ENCODE measurements around the gene WDR19. TPM values are rescaled to one million over a fixed set of nuclear protein-coding genes. Genes with fewer than 3 reads are reported as not detected.

WDR19 gene
- total and polyA plus RNA-seq, 3 experiments from 2014 or later, result 3.4 to 16.5 (median 15.7) TPM

DNA sequence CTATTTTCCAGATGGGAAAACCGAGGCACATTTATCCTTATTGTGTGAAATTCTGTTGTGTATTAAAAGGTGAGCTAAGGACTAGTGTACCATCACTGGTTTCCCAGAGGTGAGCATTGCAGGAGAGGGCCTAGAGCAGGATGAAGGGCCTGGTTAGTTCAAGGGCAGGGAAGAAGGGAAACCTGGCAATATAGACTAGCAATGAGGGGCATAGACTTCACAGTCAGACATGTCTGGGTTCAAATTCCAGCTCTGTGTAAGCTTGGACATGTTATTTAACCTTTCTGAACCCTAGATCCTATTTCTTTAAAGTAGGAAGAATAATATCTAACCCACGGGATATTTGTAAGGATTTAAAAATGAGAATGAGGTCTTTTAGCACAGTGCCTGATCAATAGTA lies 50.8 kb downstream of the WDR19 start:
- no peak overlapping the region for H3K27ac ChIP-seq (ENCODE audit: low read depth, low read length)
- no peaks in the 10 kb centered on the region for H3K27me3 Mint-ChIP-seq
- ChIA-PET POLR2A (no interaction called here), CTCF (no interaction called here)
- no peak overlapping the region for H3K27ac Mint-ChIP-seq
- H3K4me3 ChIP-seq (ENCODE audit: low read length), result no peak overlapping the region
- no peaks in the 10 kb centered on the region for H3K27me3 ChIP-seq (ENCODE audit: insufficient read depth, low read length, poor library complexity, severe bottlenecking)
- DNase-seq, result no peak
- no peaks in the 10 kb centered on the region for H3K4me1 ChIP-seq (ENCODE audit: insufficient read depth, low read length)
- no peaks in the 10 kb centered on the region for H3K4me1 Mint-ChIP-seq
- no peaks in the 10 kb centered on the region for H3K9me3 Mint-ChIP-seq
- peaks cover 15 to 42% (median 22%) of the 10 kb centered on the region in 3 donors for H3K36me3 Mint-ChIP-seq
- H3K36me3 ChIP-seq (ENCODE audit: insufficient read depth, low read length), result no peaks in the 10 kb centered on the region
- H3K9me3 ChIP-seq (ENCODE audit: low read length), result no peaks in the 10 kb centered on the region
- H3K4me3 Mint-ChIP-seq, result no peak overlapping the region

DNA sequence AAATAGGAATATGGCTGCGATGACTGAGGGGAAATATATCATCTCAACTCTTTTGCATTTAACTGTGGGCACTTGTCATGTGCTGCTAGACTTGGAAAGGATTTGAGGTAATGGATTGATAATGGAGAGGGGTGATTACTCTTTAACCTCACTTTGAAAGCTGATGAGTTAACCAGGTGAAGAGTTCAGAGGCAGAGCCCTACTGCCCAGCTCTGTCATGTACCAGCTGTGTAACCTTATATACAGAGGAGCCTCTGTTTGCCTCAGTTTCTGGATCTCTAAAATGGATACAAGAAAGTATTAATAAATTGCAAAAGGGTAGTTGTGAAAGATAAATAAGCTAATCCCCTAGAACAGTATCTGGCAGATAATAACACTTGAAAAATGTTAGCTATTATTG lies 51.5 kb downstream of the WDR19 start:
- no peaks in the 10 kb centered on the region for H3K36me3 ChIP-seq (ENCODE audit: insufficient read depth, low read length)

DNA sequence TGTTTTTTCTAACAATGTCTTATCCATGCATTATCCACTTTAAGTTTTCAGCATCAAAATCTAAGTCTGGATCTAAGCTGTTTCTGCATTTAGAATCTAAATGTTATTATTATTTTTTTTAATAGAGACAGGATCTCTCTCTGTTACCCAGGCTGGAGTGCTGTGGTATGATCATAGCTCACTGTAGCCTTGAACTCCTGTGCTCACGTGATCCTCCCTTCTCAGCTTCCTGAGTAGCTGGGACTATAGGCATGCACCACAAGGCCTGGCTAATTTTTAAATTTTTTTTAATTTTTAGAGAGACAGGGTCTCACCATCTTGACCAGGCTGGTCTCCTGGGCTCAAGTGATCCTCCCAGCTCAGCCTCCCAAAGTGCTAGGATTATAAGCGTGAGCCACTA lies 52.7 kb downstream of the WDR19 start:
- Mint-ChIP-seq H3K9me3 (no peaks in the 10 kb centered on the region), H3K4me3 (no peak overlapping the region), H3K4me1 (no peaks in the 10 kb centered on the region), H3K27me3 (no peaks in the 10 kb centered on the region), H3K27ac (no peak overlapping the region), H3K36me3 (peaks cover 7 to 34% (median 13%) of the 10 kb centered on the region in 3 donors)
- no peaks in the 10 kb centered on the region for H3K27me3 ChIP-seq (ENCODE audit: insufficient read depth, low read length, poor library complexity, severe bottlenecking)
- no peak for DNase-seq
- H3K36me3 ChIP-seq (ENCODE audit: insufficient read depth, low read length), result no peaks in the 10 kb centered on the region
- CTCF ChIA-PET, result no interaction called here
- POLR2A ChIA-PET, result interaction anchor here (0.6 kb wide), 1 partner anchor 15 kb away, joined by 8 read pairs; no protein-coding TSS in a partner anchor
- no peak overlapping the region for H3K4me3 ChIP-seq (ENCODE audit: low read length)
- H3K9me3 ChIP-seq (ENCODE audit: low read length), result no peaks in the 10 kb centered on the region
- H3K4me1 ChIP-seq (ENCODE audit: insufficient read depth, low read length), result no peaks in the 10 kb centered on the region
- H3K27ac ChIP-seq (ENCODE audit: low read depth, low read length), result no peak overlapping the region

More for the DNA sequence above, 51.5 kb downstream of the WDR19 start:
- Histone ChIP-seq H3K27me3 (ENCODE audit: insufficient read depth, low read length, poor library complexity, severe bottlenecking) (no peaks in the 10 kb centered on the region), H3K27ac (ENCODE audit: low read depth, low read length) (no peak overlapping the region), H3K9me3 (ENCODE audit: low read length) (no peaks in the 10 kb centered on the region), H3K4me1 (ENCODE audit: insufficient read depth, low read length) (no peaks in the 10 kb centered on the region), H3K4me3 (ENCODE audit: low read length) (no peak overlapping the region)
- H3K36me3 Mint-ChIP-seq, result peaks cover 14 to 38% (median 18%) of the 10 kb centered on the region in 3 donors
- no peaks in the 10 kb centered on the region for H3K4me1 Mint-ChIP-seq
- CTCF ChIA-PET, result interaction anchor here (0.6 kb wide), 1 partner anchor 91 kb away, joined by 4 read pairs; no protein-coding TSS in a partner anchor
- no peak overlapping the region for H3K27ac Mint-ChIP-seq
- POLR2A ChIA-PET, result no interaction called here
- H3K4me3 Mint-ChIP-seq, result no peak overlapping the region
- no peaks in the 10 kb centered on the region for H3K27me3 Mint-ChIP-seq
- no peaks in the 10 kb centered on the region for H3K9me3 Mint-ChIP-seq
- no peak for DNase-seq

DNA sequence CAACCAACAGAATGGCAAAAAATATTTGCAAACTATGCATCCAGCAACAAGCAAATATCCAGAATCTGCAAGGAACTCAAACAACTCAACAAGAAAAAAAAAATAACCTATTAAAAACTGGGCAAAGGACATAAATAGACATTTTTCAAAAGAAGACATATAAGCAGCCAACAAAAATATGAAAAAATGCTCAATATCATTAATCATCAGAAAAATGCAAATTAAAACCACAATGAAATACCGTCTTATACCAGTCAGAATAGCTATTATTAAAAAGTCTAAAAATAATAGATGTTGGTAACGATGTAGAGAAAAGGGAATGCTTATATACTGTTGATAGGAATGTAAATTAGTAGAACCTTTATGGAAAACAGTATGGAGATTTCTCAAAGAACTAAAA lies 53.4 kb downstream of the WDR19 start:
- no peak overlapping the region for H3K4me3 ChIP-seq (ENCODE audit: low read length)
- no peaks in the 10 kb centered on the region for H3K9me3 ChIP-seq (ENCODE audit: low read length)
- H3K36me3 ChIP-seq (ENCODE audit: insufficient read depth, low read length), result no peaks in the 10 kb centered on the region
- Mint-ChIP-seq H3K36me3 (peaks cover 6 to 35% (median 12%) of the 10 kb centered on the region in 3 donors), H3K4me1 (no peaks in the 10 kb centered on the region), H3K27ac (no peak overlapping the region), H3K9me3 (no peaks in the 10 kb centered on the region), H3K4me3 (no peak overlapping the region), H3K27me3 (no peaks in the 10 kb centered on the region)
- no peak for DNase-seq
- no peak overlapping the region for H3K27ac ChIP-seq (ENCODE audit: low read depth, low read length)
- ChIA-PET CTCF (no interaction called here), POLR2A (interaction anchor here (0.6 kb wide), 1 partner anchor 16 kb away, joined by 8 read pairs; no protein-coding TSS in a partner anchor)
- H3K27me3 ChIP-seq (ENCODE audit: insufficient read depth, low read length, poor library complexity, severe bottlenecking), result no peaks in the 10 kb centered on the region
- H3K4me1 ChIP-seq (ENCODE audit: insufficient read depth, low read length), result no peaks in the 10 kb centered on the region

DNA sequence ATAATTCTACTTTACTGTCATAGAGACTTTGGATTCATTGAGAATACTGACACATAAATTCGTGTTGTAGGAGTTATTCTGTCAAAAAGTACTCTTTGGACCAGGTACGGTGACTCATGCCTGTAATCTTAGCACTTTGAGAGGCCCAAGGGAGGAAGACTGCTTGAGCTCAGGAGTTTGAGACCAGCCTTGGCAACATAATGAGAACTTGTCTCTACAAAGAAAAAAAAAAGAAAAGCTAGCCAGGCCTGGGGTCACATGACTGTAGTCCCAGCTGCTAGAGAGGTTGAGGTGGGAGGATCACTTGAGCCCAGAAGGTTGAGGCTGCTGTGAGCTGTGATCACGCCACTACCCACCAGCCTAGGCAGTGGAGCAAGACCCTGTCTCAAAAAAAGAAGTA lies 54.9 kb downstream of the WDR19 start:
- Histone ChIP-seq H3K27me3 (ENCODE audit: insufficient read depth, low read length, poor library complexity, severe bottlenecking) (no peaks in the 10 kb centered on the region), H3K9me3 (ENCODE audit: low read length) (no peaks in the 10 kb centered on the region), H3K4me3 (ENCODE audit: low read length) (no peak overlapping the region), H3K36me3 (ENCODE audit: insufficient read depth, low read length) (no peaks in the 10 kb centered on the region), H3K27ac (ENCODE audit: low read depth, low read length) (no peak overlapping the region), H3K4me1 (ENCODE audit: insufficient read depth, low read length) (no peaks in the 10 kb centered on the region)
- no peak for DNase-seq
- no peak overlapping the region for H3K4me3 Mint-ChIP-seq
- no peaks in the 10 kb centered on the region for H3K4me1 Mint-ChIP-seq
- no peak overlapping the region for H3K27ac Mint-ChIP-seq
- H3K27me3 Mint-ChIP-seq, result no peaks in the 10 kb centered on the region
- POLR2A ChIA-PET, result no interaction called here
- no peaks in the 10 kb centered on the region for H3K9me3 Mint-ChIP-seq
- H3K36me3 Mint-ChIP-seq, result peaks cover 6 to 30% (median 12%) of the 10 kb centered on the region in 3 donors
- CTCF ChIA-PET, result no interaction called here

DNA sequence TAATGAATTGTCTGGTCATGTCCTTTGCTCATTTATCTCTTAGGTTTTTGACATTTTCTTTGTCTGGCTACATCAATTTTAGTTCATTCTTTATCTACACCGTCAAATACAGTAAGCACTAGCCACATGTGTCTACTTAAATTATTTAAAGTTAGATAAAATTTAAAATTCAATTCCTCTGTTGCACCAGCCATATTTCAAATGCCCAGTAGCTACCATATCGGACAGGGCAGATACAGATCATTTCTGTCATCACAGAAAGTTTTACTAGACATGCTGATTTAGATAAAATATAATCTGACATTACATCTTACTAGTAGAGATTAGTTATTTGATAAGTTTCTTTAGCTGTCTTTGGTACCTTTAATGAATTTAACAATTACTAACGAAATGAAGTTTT lies 61.1 kb downstream of the WDR19 start:
- Histone ChIP-seq H3K4me3 (ENCODE audit: low read length) (no peak overlapping the region), H3K4me1 (ENCODE audit: insufficient read depth, low read length) (no peaks in the 10 kb centered on the region), H3K27ac (ENCODE audit: low read depth, low read length) (no peak overlapping the region), H3K36me3 (ENCODE audit: insufficient read depth, low read length) (no peaks in the 10 kb centered on the region), H3K9me3 (ENCODE audit: low read length) (no peaks in the 10 kb centered on the region), H3K27me3 (ENCODE audit: insufficient read depth, low read length, poor library complexity, severe bottlenecking) (no peaks in the 10 kb centered on the region)
- no peak for DNase-seq
- Mint-ChIP-seq H3K36me3 (peaks cover 5 to 20% (median 19%) of the 10 kb centered on the region in 3 donors), H3K27me3 (no peaks in the 10 kb centered on the region), H3K4me1 (no peaks in the 10 kb centered on the region), H3K9me3 (peaks cover 0 to 6% (median 2%) of the 10 kb centered on the region in 5 donors), H3K4me3 (no peak overlapping the region), H3K27ac (no peak overlapping the region)
- CTCF ChIA-PET, result no interaction called here
- POLR2A ChIA-PET, result no interaction called here

DNA sequence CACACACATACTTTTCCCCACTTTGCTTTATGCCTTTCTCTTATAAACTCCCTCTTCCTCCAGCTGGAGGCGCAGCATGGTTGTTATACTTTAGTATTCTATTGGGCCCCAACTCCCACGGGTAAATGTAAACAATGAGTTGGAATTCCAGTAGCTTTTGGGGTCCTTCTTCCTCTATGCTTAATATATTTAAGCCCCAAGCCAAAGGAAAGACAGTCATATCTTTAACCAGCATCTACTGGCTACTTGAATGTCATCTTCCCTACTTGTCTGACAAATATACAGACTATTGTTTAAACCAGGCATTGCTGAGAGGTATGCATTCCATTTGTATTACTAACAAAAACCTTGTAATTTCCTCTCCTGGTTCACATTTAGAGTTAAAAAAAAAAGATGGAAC lies 72.9 kb downstream of the WDR19 start:
- Mint-ChIP-seq H3K9me3 (peaks cover 0 to 2% (median under 1%) of the 10 kb centered on the region in 5 donors), H3K36me3 (peaks cover 5 to 21% (median 7%) of the 10 kb centered on the region in 3 donors), H3K27me3 (no peaks in the 10 kb centered on the region), H3K4me3 (no peak overlapping the region), H3K4me1 (no peaks in the 10 kb centered on the region), H3K27ac (peak overlapping the region in 2 of 8 donors; percentile 18 to 81)
- Histone ChIP-seq H3K27ac (ENCODE audit: low read depth, low read length) (no peak overlapping the region), H3K27me3 (ENCODE audit: insufficient read depth, low read length, poor library complexity, severe bottlenecking) (no peaks in the 10 kb centered on the region), H3K4me3 (ENCODE audit: low read length) (no peak overlapping the region), H3K4me1 (ENCODE audit: insufficient read depth, low read length) (no peaks in the 10 kb centered on the region), H3K36me3 (ENCODE audit: insufficient read depth, low read length) (no peaks in the 10 kb centered on the region), H3K9me3 (ENCODE audit: low read length) (no peaks in the 10 kb centered on the region)
- ChIA-PET CTCF (no interaction called here), POLR2A (no interaction called here)
- DNase-seq, result no peak

DNA sequence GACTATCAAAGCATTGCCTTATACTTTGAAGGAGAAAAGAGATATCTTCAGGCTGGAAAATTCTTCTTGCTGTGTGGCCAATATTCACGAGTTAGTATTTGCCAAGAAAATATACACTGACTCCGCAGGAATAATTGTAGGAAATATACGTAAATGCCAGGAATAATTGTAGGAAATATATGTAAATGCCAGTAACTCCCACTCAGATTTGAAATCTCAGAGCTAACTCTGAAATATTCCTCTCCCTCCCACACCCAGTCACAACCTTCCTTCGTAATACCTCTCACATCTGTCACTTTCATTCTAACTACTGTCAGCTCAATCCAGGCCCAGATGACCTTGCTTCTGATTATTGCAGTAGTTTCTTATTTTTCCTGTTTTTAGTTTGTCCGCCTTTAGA lies 73.5 kb downstream of the WDR19 start:
- DNase-seq, result no peak
- Histone ChIP-seq H3K27ac (ENCODE audit: low read depth, low read length) (no peak overlapping the region), H3K27me3 (ENCODE audit: insufficient read depth, low read length, poor library complexity, severe bottlenecking) (no peaks in the 10 kb centered on the region), H3K4me3 (ENCODE audit: low read length) (no peak overlapping the region), H3K4me1 (ENCODE audit: insufficient read depth, low read length) (no peaks in the 10 kb centered on the region), H3K36me3 (ENCODE audit: insufficient read depth, low read length) (no peaks in the 10 kb centered on the region), H3K9me3 (ENCODE audit: low read length) (no peaks in the 10 kb centered on the region)
- H3K4me1 Mint-ChIP-seq, result no peaks in the 10 kb centered on the region
- POLR2A ChIA-PET, result no interaction called here
- H3K27me3 Mint-ChIP-seq, result no peaks in the 10 kb centered on the region
- CTCF ChIA-PET, result no interaction called here
- H3K27ac Mint-ChIP-seq, result peak overlapping the region in 2 of 8 donors; percentile 8 to 37
- no peak overlapping the region for H3K4me3 Mint-ChIP-seq
- peaks cover 3 to 26% (median 7%) of the 10 kb centered on the region in 3 donors for H3K36me3 Mint-ChIP-seq
- no peaks in the 10 kb centered on the region for H3K9me3 Mint-ChIP-seq

DNA sequence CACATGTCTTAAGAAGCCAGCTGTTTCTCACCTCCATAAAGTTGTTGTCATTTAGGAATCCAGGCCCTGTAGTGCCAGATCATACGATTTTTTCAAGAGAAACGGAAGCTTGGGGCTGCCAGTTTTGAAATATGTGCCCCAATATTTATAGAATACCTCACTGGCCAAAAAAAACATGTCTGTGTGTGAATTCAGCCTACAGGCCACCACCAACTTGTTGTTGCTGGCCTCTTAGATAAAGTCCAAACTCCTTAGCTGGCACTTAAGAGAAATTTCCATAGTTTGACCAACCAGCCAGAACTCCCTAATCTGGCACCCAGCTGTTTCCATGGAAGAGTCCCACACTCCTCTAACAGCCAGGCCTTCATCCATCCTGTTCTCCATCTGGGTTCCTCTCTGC lies 74.1 kb downstream of the WDR19 start:
- Mint-ChIP-seq H3K36me3 (peaks cover 3 to 29% (median 7%) of the 10 kb centered on the region in 3 donors), H3K27ac (no peak overlapping the region), H3K4me3 (no peak overlapping the region), H3K4me1 (no peaks in the 10 kb centered on the region), H3K27me3 (no peaks in the 10 kb centered on the region), H3K9me3 (no peaks in the 10 kb centered on the region)
- ChIA-PET CTCF (no interaction called here), POLR2A (no interaction called here)
- no peaks in the 10 kb centered on the region for H3K4me1 ChIP-seq (ENCODE audit: insufficient read depth, low read length)
- no peaks in the 10 kb centered on the region for H3K36me3 ChIP-seq (ENCODE audit: insufficient read depth, low read length)
- no peak overlapping the region for H3K4me3 ChIP-seq (ENCODE audit: low read length)
- H3K27ac ChIP-seq (ENCODE audit: low read depth, low read length), result no peak overlapping the region
- H3K27me3 ChIP-seq (ENCODE audit: insufficient read depth, low read length, poor library complexity, severe bottlenecking), result no peaks in the 10 kb centered on the region
- no peaks in the 10 kb centered on the region for H3K9me3 ChIP-seq (ENCODE audit: low read length)
- no peak for DNase-seq

Measured in CD8-positive, alpha-beta memory T cell (primary cell).